HCT116 (cell line): ENCODE measurements around the gene CHTF18.

ENCODE experiments used
- EGR1 ChIP-seq: IDR thresholded peaks from 2 replicates; pipeline ENCODE4 v1.6.1; 2012; ENCODE audit warnings: low read depth
- POLR2A ChIP-seq: IDR thresholded peaks from 2 replicates; pipeline ENCODE4 v1.7.0; 2011; ENCODE audit warnings: borderline replicate concordance; ENCODE audit not compliant: insufficient read depth, insufficient read length; ENCODE audit errors: extremely low read depth
- SIN3A ChIP-seq: IDR thresholded peaks from 2 replicates; pipeline ENCODE4 v1.6.1; 2012; ENCODE audit warnings: low read depth
- SP1 ChIP-seq: IDR thresholded peaks from 2 replicates; pipeline ENCODE4 v1.6.1; 2012; ENCODE audit warnings: low read depth
- SRF ChIP-seq: IDR thresholded peaks from 2 replicates; pipeline ENCODE4 v1.6.1; 2012; ENCODE audit warnings: low read depth
- ZBTB33 ChIP-seq: IDR thresholded peaks from 2 replicates; pipeline ENCODE4 v1.6.1; 2011; ENCODE audit warnings: mild to moderate bottlenecking, low read length, moderate library complexity; ENCODE audit not compliant: insufficient replicate concordance; ENCODE audit errors: extremely low read depth
- ZFX ChIP-seq: fragments of 450-650 bp; IDR thresholded peaks from 2 replicates; pipeline ENCODE4 v1.6.1; 2017
- TF ChIP-seq, protein P1 (sequence below): IDR thresholded peaks from 2 replicates; pipeline ENCODE4 v1.6.1; 2012
- TF ChIP-seq, protein P2 (sequence below), 3 experiments: fragments of 200-600 bp in 1 of 3; sonication (generic) in 1 of 3; IDR thresholded peaks in 2 of 3; conservative IDR thresholded peaks in 1 of 3; 2 replicates each; pipeline ENCODE4 v1.5.1; 2012 to 2017; ENCODE audit warnings: low read depth in 2 of 3, low read length in 2 of 3, antibody characterized with exemption in 1 of 3, borderline replicate concordance in 1 of 3, control low read depth in 1 of 3, mild to moderate bottlenecking in 1 of 3, mixed read lengths in 1 of 3, mixed run types in 1 of 3, moderate library complexity in 1 of 3; ENCODE audit not compliant: insufficient read depth in 1 of 3
- TF ChIP-seq, protein P3 (sequence below): IDR thresholded peaks from 2 replicates; pipeline ENCODE4 v1.6.1; 2012

DNA sequence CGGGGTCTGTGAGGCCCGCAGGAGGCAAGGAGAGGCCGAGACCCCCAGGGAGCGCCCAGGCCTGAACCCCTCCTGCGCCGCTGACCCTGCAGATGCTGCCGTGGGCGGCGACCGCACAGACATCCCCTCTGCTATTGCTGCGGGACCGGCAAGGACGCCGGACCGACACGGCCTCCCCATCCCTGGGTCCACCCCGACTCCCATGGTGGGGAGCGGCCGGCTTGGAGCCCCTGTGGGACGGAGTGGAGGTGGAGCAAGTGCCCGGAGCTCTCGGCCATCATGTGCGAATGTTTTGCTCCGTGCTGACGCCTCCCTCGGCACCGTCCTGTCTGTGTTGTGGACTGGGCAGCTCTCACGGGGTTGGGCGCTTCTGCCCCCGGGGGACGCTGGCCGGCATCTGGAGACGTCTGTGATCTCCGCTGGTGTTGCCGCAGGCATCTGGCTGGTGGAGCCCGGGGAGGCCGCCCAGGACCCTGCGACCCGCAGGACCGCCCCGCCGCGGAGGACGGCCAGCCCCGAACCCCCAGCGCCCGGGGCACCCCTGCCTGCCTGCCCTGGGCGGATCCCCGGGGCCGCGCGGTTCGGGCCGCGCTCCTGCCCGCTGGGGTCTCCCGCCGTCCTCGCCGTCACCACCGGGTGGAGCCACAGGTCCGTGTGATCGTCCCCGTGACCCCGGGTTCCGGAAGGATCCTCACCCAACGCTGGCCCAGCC is 24.9 kb downstream of the CHTF18 start:
- TF ChIP-seq, protein P1, sequence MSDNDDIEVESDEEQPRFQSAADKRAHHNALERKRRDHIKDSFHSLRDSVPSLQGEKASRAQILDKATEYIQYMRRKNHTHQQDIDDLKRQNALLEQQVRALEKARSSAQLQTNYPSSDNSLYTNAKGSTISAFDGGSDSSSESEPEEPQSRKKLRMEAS, result no peak
- TF ChIP-seq EGR1 (no peak), SP1 (no peak), POLR2A (no peak), SIN3A (no peak), SRF (no peak), ZFX (no peak), ZBTB33 (no peak)
- TF ChIP-seq, protein P2, sequence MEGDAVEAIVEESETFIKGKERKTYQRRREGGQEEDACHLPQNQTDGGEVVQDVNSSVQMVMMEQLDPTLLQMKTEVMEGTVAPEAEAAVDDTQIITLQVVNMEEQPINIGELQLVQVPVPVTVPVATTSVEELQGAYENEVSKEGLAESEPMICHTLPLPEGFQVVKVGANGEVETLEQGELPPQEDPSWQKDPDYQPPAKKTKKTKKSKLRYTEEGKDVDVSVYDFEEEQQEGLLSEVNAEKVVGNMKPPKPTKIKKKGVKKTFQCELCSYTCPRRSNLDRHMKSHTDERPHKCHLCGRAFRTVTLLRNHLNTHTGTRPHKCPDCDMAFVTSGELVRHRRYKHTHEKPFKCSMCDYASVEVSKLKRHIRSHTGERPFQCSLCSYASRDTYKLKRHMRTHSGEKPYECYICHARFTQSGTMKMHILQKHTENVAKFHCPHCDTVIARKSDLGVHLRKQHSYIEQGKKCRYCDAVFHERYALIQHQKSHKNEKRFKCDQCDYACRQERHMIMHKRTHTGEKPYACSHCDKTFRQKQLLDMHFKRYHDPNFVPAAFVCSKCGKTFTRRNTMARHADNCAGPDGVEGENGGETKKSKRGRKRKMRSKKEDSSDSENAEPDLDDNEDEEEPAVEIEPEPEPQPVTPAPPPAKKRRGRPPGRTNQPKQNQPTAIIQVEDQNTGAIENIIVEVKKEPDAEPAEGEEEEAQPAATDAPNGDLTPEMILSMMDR (IDR thresholded peaks at IDR 0.05 in 2 of 3, conservative IDR thresholded peaks at IDR 0.05 in 1 of 3; ENCODE audit: borderline replicate concordance in 1 of 3, insufficient read depth in 1 of 3, low read depth in 2 of 3, low read length in 2 of 3), result peak in 2 of 3 experiments; percentile 51 to 62; a peak in 5 of 6 replicates
- TF ChIP-seq, protein P3, sequence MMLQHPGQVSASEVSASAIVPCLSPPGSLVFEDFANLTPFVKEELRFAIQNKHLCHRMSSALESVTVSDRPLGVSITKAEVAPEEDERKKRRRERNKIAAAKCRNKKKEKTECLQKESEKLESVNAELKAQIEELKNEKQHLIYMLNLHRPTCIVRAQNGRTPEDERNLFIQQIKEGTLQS, result no peak
